K562 (cell line): Measurements from ENCODE around the gene IGIP. TPM values are rescaled to one million over a fixed set of nuclear protein-coding genes. Genes with fewer than 3 reads are reported as not detected.

Experiments used
- ATAC-seq: fragments of 200-7000 bp; cut with Tn5 transposase; 3 replicates; pipeline ENCODE4 v1.9.1; 2020; ENCODE audit warnings: moderate library complexity
- BruUV-seq: library from RNA; stranded (reverse); fragments of 400-500 nt; replicated peaks from 2 replicates; lab custom pipeline; 2021; lab: Mats Ljungman, UMichigan
- CTCF ChIA-PET: fragments of 300-600 bp; formaldehyde crosslinking; extraction: SDS; loops from one replicate; lab custom pipeline; 2021; ENCODE audit warnings: low intra/inter-chr PET ratio; lab: Yijun Ruan, JAX
- POLR2A ChIA-PET: fragments of 300-600, 350-650 bp; sonication (Branson Sonifier 250); formaldehyde crosslinking; extraction: SDS; loops from one replicate; lab custom pipeline; 2021; ENCODE audit warnings: antibody characterized with exemption, inconsistent platforms; lab: Yijun Ruan, JAX
- DNase-seq, 4 experiments: peaks; one replicate each; pipeline versions ENCODE4 v3.0.0 to v3.0.0-alpha.2; 2011 to 2018; ENCODE audit warnings: low spot score in 3 of 4, mixed read lengths in 3 of 4; ENCODE audit errors: extremely low read depth in 1 of 4
- FAIRE-seq: peaks from 2 replicates; lab custom pipeline; 2011; peaks lifted over from hg19 to GRCh38; lab: Jason Lieb, UNC
- H2AFZ ChIP-seq: 2 replicates; pipeline ENCODE4 v1.6.0; 2011; ENCODE audit warnings: low read depth, low read length, control low read depth, inconsistent platforms
- H3K27ac ChIP-seq: fragments of 200-600 bp; 3 replicates; pipeline ENCODE4 v1.8.0; 2011; ENCODE audit warnings: low read depth, mild to moderate bottlenecking, control low read depth, inconsistent platforms, low read length, moderate library complexity, mixed read lengths; ENCODE audit errors: extremely low read depth
- H3K27me3 ChIP-seq, 2 experiments: fragments of 300-600 bp in 1 of 2; 2 replicates in 1 of 2; 3 replicates in 1 of 2; pipeline versions ENCODE4 v1.6.0 to v1.8.0; 2011; ENCODE audit warnings: inconsistent platforms in 2 of 2, low read length in 2 of 2, mild to moderate bottlenecking in 1 of 2, mixed read lengths in 1 of 2, moderate library complexity in 1 of 2; ENCODE audit not compliant: control insufficient read depth in 2 of 2, insufficient read depth in 2 of 2
- H3K36me3 ChIP-seq: fragments of 300-600 bp; 3 replicates; pipeline ENCODE4 v1.8.0; 2011; ENCODE audit warnings: mild to moderate bottlenecking, low read length, inconsistent platforms; ENCODE audit not compliant: control insufficient read depth, insufficient read depth
- H3K4me1 ChIP-seq, 2 experiments: fragments of 200-600 bp in 1 of 2; replicated peaks in 1 of 2; 2 replicates in 1 of 2; 3 replicates in 1 of 2; pipeline versions ENCODE4 v1.5.1 to v1.8.0; 2011; ENCODE audit warnings: inconsistent platforms in 2 of 2, low read length in 2 of 2, mild to moderate bottlenecking in 1 of 2, mixed read lengths in 1 of 2, moderate library complexity in 1 of 2; ENCODE audit not compliant: control insufficient read depth in 2 of 2, insufficient read depth in 2 of 2
- H3K4me2 ChIP-seq: 2 replicates; pipeline ENCODE4 v1.6.1; 2011; ENCODE audit warnings: low read length, control low read depth, inconsistent platforms, mixed read lengths; ENCODE audit not compliant: insufficient read depth
- H3K4me3 ChIP-seq: fragments of 200-600 bp; sonication (generic), shearing (Covaris generic); 2 replicates; pipeline ENCODE4 v1.5.1; 2016; ENCODE audit warnings: control low read depth, inconsistent platforms
- H3K79me2 ChIP-seq: fragments of 200-600 bp; 3 replicates; pipeline ENCODE4 v1.8.0; 2011; ENCODE audit warnings: low read length, inconsistent platforms; ENCODE audit not compliant: control insufficient read depth, insufficient read depth
- H3K9ac ChIP-seq, 2 experiments: 2 replicates each; pipeline versions ENCODE4 v1.6.0 to v1.6.1; 2011; ENCODE audit warnings: low read depth in 2 of 2, low read length in 2 of 2, control low read depth in 1 of 2, inconsistent platforms in 1 of 2, mild to moderate bottlenecking in 1 of 2, mixed read lengths in 1 of 2; ENCODE audit not compliant: insufficient read depth in 1 of 2
- H3K9me1 ChIP-seq: one replicate; pipeline ENCODE4 v1.6.0; 2011; ENCODE audit warnings: inconsistent platforms, mild to moderate bottlenecking, low read length, moderate library complexity; ENCODE audit not compliant: control insufficient read depth, insufficient read depth
- H3K9me3 ChIP-seq: replicated peaks from 2 replicates; pipeline ENCODE4 v1.5.1; 2011; ENCODE audit warnings: low read depth, low read length, inconsistent platforms; ENCODE audit not compliant: control insufficient read depth, insufficient read depth
- H4K20me1 ChIP-seq: replicated peaks from 2 replicates; pipeline ENCODE4 v1.6.1; 2011; ENCODE audit warnings: low read length, inconsistent platforms, mixed read lengths; ENCODE audit not compliant: control insufficient read depth, insufficient read depth
- BCOR ChIP-seq: fragments of 450-650 bp; IDR thresholded peaks from 2 replicates; pipeline ENCODE4 v1.6.1; 2016
- ELF2 ChIP-seq: fragments of 250-450 bp; sonication (Bioruptor Pico); IDR thresholded peaks from 2 replicates; pipeline ENCODE4 v1.5.0; 2021; ENCODE audit warnings: mild to moderate bottlenecking
- FOXK2 ChIP-seq, 2 experiments: fragments of 450-650 bp; IDR thresholded peaks in 1 of 2; conservative IDR thresholded peaks in 1 of 2; 2 replicates each; pipeline ENCODE4 v1.6.1; 2016; ENCODE audit warnings: low read depth in 2 of 2, mild to moderate bottlenecking in 1 of 2
- MNT ChIP-seq, 2 experiments: fragments of 450-650 bp; conservative IDR thresholded peaks; 2 replicates each; pipeline ENCODE4 v1.6.1; 2017; ENCODE audit warnings: mild to moderate bottlenecking in 2 of 2, moderate library complexity in 2 of 2
- MTA3 ChIP-seq: fragments of 450-650 bp; formaldehyde crosslinking; IDR thresholded peaks from 2 replicates; pipeline ENCODE4 v1.6.1; 2017; ENCODE audit warnings: mild to moderate bottlenecking, borderline replicate concordance
- PTBP1 ChIP-seq: fragments of 200-400 bp; formaldehyde crosslinking; IDR thresholded peaks from 2 replicates; pipeline ENCODE4 v1.6.1; 2017; ENCODE audit warnings: low read depth, low read length
- RBM25 ChIP-seq: fragments of 200-400 bp; formaldehyde crosslinking; IDR thresholded peaks from 2 replicates; pipeline ENCODE4 v1.6.1; 2018; ENCODE audit warnings: low read length, low read depth, moderate library complexity; ENCODE audit not compliant: severe bottlenecking
- SMARCA4 ChIP-seq: fragments of 450-650 bp; IDR thresholded peaks from 2 replicates; pipeline ENCODE4 v1.6.1; 2016
- TOE1 ChIP-seq, 2 experiments: fragments of 450-650 bp in 1 of 2; sonication (generic) in 1 of 2; formaldehyde crosslinking in 1 of 2; IDR thresholded peaks; 2 replicates each; pipeline versions ENCODE4 v1.7.1 to v1.8.0; 2016 to 2022; ENCODE audit warnings: borderline replicate concordance in 2 of 2, mild to moderate bottlenecking in 2 of 2, antibody characterized with exemption in 1 of 2, inconsistent platforms in 1 of 2, low read depth in 1 of 2, missing genetic modification reagents in 1 of 2, moderate library complexity in 1 of 2
- ZFP36 ChIP-seq: fragments of 150-350 bp; IDR thresholded peaks from 2 replicates; pipeline ENCODE4 v1.6.1; 2018; ENCODE audit warnings: low read length, low read depth; ENCODE audit not compliant: partially characterized antibody
- WGBS: fragments of 100-300 bp; shearing (Covaris generic); methylation state at CpG from one replicate; pipeline ENCODE4 v1.1.6; 2016; ENCODE audit warnings: low coverage, mixed read lengths; ENCODE audit not compliant: insufficient coverage; ENCODE audit errors: missing lambda C conversion rate; 5-methylcytosine and 5-hydroxymethylcytosine counted together
- in situ Hi-C: fragments of 300-500 bp; cut with MboI; formaldehyde crosslinking; loops from 4 replicates; pipeline ENCODE4 v1.15.0; 2018; ENCODE audit warnings: inconsistent platforms, mixed read lengths
- intact Hi-C: fragments of 100-400 bp; cut with micrococcal nuclease; formaldehyde crosslinking; loops from 2 replicates; pipeline ENCODE4 v1.14.2; 2022
- polyA plus RNA-seq, 8 experiments: library from polyadenylated mRNA; depleted of rRNA in 4 of 8; stranded (reverse) in 5 of 8; unstranded in 3 of 8; fragments of >200 nt; fragmentation: Nextera tagmentation in 2 of 8; fragmentation: Illumina TruSeq in 1 of 8; extraction: Ambion mirVana in 2 of 8; extraction: Trizol in 1 of 8; gene quantifications; 2 replicates each; pipeline versions ENCODE4 v1.2.1 to v1.2.3, GENCODE V29; 2011 to 2014; ENCODE audit warnings: inconsistent platforms in 1 of 8, missing spikeins in 1 of 8
- total RNA-seq, 7 experiments: library from RNA; depleted of rRNA in 6 of 7; stranded (reverse); fragments of >200 nt in 6 of 7; fragmentation: Illumina TruSeq in 2 of 7; extraction: Trizol in 2 of 7; gene quantifications; 2 replicates each; pipeline versions ENCODE4 v1.2.1 to v1.2.3, GENCODE V29; 2011 to 2021; ENCODE audit warnings: low replicate concordance in 1 of 7

IGIP gene
- total and polyA plus RNA-seq, 9 of the 15 experiments (the other 6 are each of a cell fraction or from before 2014, with no cell fraction given): 0.52 to 1.6 (median 1.2) TPM

- Histone ChIP-seq H3K4me2 (peak overlapping the region; percentile 77), H4K20me1 (peaks cover 6% of the 10 kb centered on the region; the same call in 1 of the 2 replicates), H3K27ac (peak overlapping the region; percentile 50), H3K9ac (peak overlapping the region; percentile 64 to 82; a peak in 3 of 4 replicates), H3K4me1 (peaks cover 30 to 34% of the 10 kb centered on the region in 2 experiments), H3K4me3 (peak overlapping the region; percentile 18; the same call in 1 of the 2 replicates), H3K36me3 (no peaks in the 10 kb centered on the region; the same call in 2 of the 3 replicates), H3K79me2 (peaks cover 78% of the 10 kb centered on the region), H3K9me3 (no peaks in the 10 kb centered on the region), H3K27me3 (no peaks in the 10 kb centered on the region), H2AFZ (peak overlapping the region; percentile 69), H3K9me1 (no peaks in the 10 kb centered on the region)
- FAIRE-seq (peak; percentile 6), DNase-seq (peak in 2 of 4 experiments; percentile 42 to 43), ATAC-seq (no peak)
- CTCF ChIA-PET: no interaction called here
- in situ Hi-C loops: no loop called here
- 12% methylated on average over 18 of the region's 18 CpGs for WGBS
- BruUV-seq: no TSS peak
- intact Hi-C loops: loop anchor here (10.0 kb wide), 2 partner anchors 604 to 1504 kb away; partner anchors contain the start of gene DIAPH1
- POLR2A ChIA-PET: interaction anchor here (0.7 kb wide), 1 partner anchor 20 kb away, joined by 3 read pairs; no protein-coding TSS in a partner anchor
- peak; percentile 12; the same call in 1 of the 2 replicates for TF ChIP-seq SMARCA4
- peak; percentile 85 for TF ChIP-seq BCOR
- peak; percentile 89 for TF ChIP-seq RBM25
- 0 out of 2 replicates have a peak, but pooled peaks have one; percentile 68 for TF ChIP-seq PTBP1
- TF ChIP-seq TOE1 (IDR thresholded peaks at IDR 0.05; ENCODE audit: borderline replicate concordance): 0 out of 2 replicates have a peak, but pooled peaks have one; percentile 9
- TF ChIP-seq TOE1 (CRISPR knock-in tag; IDR thresholded peaks at IDR 0.05; ENCODE audit: borderline replicate concordance, low read depth): no peak
- 0 out of 4 replicates have a peak, but pooled peaks of 1 of the 2 experiments have one; percentile 24 for TF ChIP-seq MNT (conservative IDR thresholded peaks at IDR 0.05)
- peak in 1 of 2 experiments; percentile 40; a peak in 1 of 4 replicates for TF ChIP-seq FOXK2 (conservative IDR thresholded peaks at IDR 0.05 in 1 of 2, IDR thresholded peaks at IDR 0.05 in 1 of 2; ENCODE audit: low read depth in 2 of 2)
- no peak for TF ChIP-seq ZFP36
- peak; percentile 16; the same call in 1 of the 2 replicates for TF ChIP-seq MTA3
- 0 out of 2 replicates have a peak, but pooled peaks have one; percentile 24 for TF ChIP-seq ELF2 (CRISPR knock-in tag)
Measured at GRCh38 chr5:140111011-140111858, 14.5 kb upstream of the IGIP start.
